Erythroblast (primary cell): ENCODE results near the gene LCK.

Experiments used
- GATA1 ChIP-seq: IDR thresholded peaks from 2 replicates; pipeline ENCODE4 v1.6.1; 2011; ENCODE audit warnings: low read depth, mild to moderate bottlenecking, control low read depth, low read length, moderate library complexity
- POLR2A ChIP-seq: IDR thresholded peaks from 2 replicates; pipeline ENCODE4 v1.6.1; 2011; ENCODE audit warnings: mild to moderate bottlenecking, low read length

DNA sequence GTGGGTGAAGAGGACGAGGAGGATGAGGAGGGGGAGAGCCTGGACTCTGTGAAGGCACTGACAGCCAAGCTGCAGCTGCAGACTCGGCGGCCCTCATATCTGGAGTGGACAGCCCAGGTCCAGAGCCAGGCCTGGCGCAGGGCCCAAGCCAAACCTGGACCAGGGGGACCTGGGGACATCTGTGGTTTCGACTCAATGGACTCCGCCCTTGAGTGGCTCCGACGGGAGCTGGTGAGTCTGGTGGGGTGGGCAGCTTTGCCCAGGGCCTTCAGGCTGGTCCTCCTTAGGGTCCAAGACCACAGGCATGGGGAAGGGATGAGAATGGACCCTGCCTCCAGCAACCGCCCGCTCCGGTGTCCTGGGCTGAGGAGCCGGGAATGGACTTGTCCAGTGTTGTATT is 3.6 kb upstream of the LCK start:
- TF ChIP-seq POLR2A (no peak), GATA1 (no peak)
